K562 (cell line): Measurements from ENCODE around the gene POR. TPM values are rescaled to one million over a fixed set of nuclear protein-coding genes. Genes with fewer than 3 reads are reported as not detected.

ENCODE experiments used
- BACH1 ChIP-seq: fragments of 200-800 bp; sonication (Bioruptor generic); IDR thresholded peaks from 2 replicates; pipeline ENCODE4 v1.6.1; 2016; ENCODE audit warnings: missing genetic modification characterization, missing compliant biosample characterization
- BRCA1 ChIP-seq, 2 experiments: fragments of 450-650 bp in 1 of 2; sonication (generic) in 1 of 2; formaldehyde crosslinking in 1 of 2; IDR thresholded peaks; 2 replicates each; pipeline versions ENCODE4 v1.5.0 to v1.6.1; 2017 to 2020; ENCODE audit warnings: mild to moderate bottlenecking in 1 of 2, missing genetic modification reagents in 1 of 2
- BRD4 ChIP-seq: fragments of 200-600 bp; sonication (generic); IDR thresholded peaks from 2 replicates; pipeline ENCODE4 v1.6.1; 2017; ENCODE audit warnings: inconsistent platforms
- CBFA2T3 ChIP-seq: fragments of 450-650 bp; IDR thresholded peaks from 2 replicates; pipeline ENCODE4 v1.6.1; 2017
- CBX3 ChIP-seq, 2 experiments: IDR thresholded peaks; 1 replicate in 1 of 2; 2 replicates in 1 of 2; pipeline ENCODE4 v1.6.1; 2012; ENCODE audit warnings: inconsistent platforms in 2 of 2, low read length in 2 of 2, borderline replicate concordance in 1 of 2, control low read depth in 1 of 2
- CEBPG ChIP-seq, 3 experiments: fragments of 200-800 bp in 1 of 3; sonication (Bioruptor generic) in 1 of 3; sonication (generic) in 1 of 3; formaldehyde crosslinking in 1 of 3; IDR thresholded peaks in 2 of 3; conservative IDR thresholded peaks in 1 of 3; 2 replicates each; pipeline versions ENCODE4 v1.6.1 to v1.8.0; 2016 to 2022; ENCODE audit warnings: missing compliant biosample characterization in 2 of 3, missing genetic modification characterization in 2 of 3, mild to moderate bottlenecking in 1 of 3, missing genetic modification reagents in 1 of 3
- CHCHD3 ChIP-seq: fragments of 250-450 bp; sonication (Bioruptor Pico); IDR thresholded peaks from 2 replicates; pipeline ENCODE4 v2.1.2; 2022; ENCODE audit warnings: mild to moderate bottlenecking
- CHD4 ChIP-seq: fragments of 200-600 bp; sonication (generic); IDR thresholded peaks from 3 replicates; pipeline ENCODE4 v1.6.1; 2012; ENCODE audit warnings: low read depth, mild to moderate bottlenecking, mixed read lengths, low read length, inconsistent platforms; ENCODE audit not compliant: insufficient read depth, insufficient replicate concordance, poor library complexity, severe bottlenecking
- HDAC1 ChIP-seq, 2 experiments: fragments of 450-650 bp; IDR thresholded peaks; 2 replicates each; pipeline ENCODE4 v1.6.1; 2016 to 2017; ENCODE audit warnings: inconsistent platforms in 1 of 2, mild to moderate bottlenecking in 1 of 2, moderate library complexity in 1 of 2
- MYC ChIP-seq, 2 experiments: fragments of 250-450 bp in 1 of 2; sonication (Bioruptor Pico) in 1 of 2; IDR thresholded peaks; 2 replicates each; pipeline versions ENCODE4 v1.5.1 to v1.6.1; 2012 to 2021; ENCODE audit warnings: low read depth in 2 of 2, borderline replicate concordance in 1 of 2, improper control_type of control experiment in 1 of 2, low read length in 1 of 2, mild to moderate bottlenecking in 1 of 2, moderate library complexity in 1 of 2
- NR2F6 ChIP-seq: fragments of 450-650 bp; formaldehyde crosslinking; IDR thresholded peaks from 2 replicates; pipeline ENCODE4 v1.4.0; 2020; ENCODE audit warnings: mild to moderate bottlenecking
- POLR2AphosphoS5 ChIP-seq: IDR thresholded peaks from 2 replicates; pipeline ENCODE4 v1.6.1; 2011; ENCODE audit warnings: mild to moderate bottlenecking, low read depth, low read length, moderate library complexity; ENCODE audit not compliant: control insufficient read depth, insufficient read depth
- WHSC1 ChIP-seq: IDR thresholded peaks from one replicate; pipeline ENCODE4 v1.6.1; 2012; ENCODE audit warnings: low read length, control low read depth, inconsistent platforms
- ZNF699 ChIP-seq: fragments of 250-450 bp; sonication (Bioruptor Pico); IDR thresholded peaks from 2 replicates; pipeline ENCODE4 v1.8.0; 2021; ENCODE audit warnings: mild to moderate bottlenecking, moderate library complexity; ENCODE audit not compliant: insufficient replicate concordance
- ZNF76 ChIP-seq: fragments of 250-450 bp; sonication (Bioruptor Pico); IDR thresholded peaks from 2 replicates; pipeline ENCODE4 v1.4.0; 2020; ENCODE audit warnings: mild to moderate bottlenecking, moderate library complexity, borderline replicate concordance
- polyA plus RNA-seq, 8 experiments: library from polyadenylated mRNA; depleted of rRNA in 4 of 8; stranded (reverse) in 5 of 8; unstranded in 3 of 8; fragments of >200 nt; fragmentation: Nextera tagmentation in 2 of 8; fragmentation: Illumina TruSeq in 1 of 8; extraction: Ambion mirVana in 2 of 8; extraction: Trizol in 1 of 8; gene quantifications; 2 replicates each; pipeline versions ENCODE4 v1.2.1 to v1.2.3, GENCODE V29; 2011 to 2014; ENCODE audit warnings: inconsistent platforms in 1 of 8, missing spikeins in 1 of 8
- total RNA-seq, 7 experiments: library from RNA; depleted of rRNA in 6 of 7; stranded (reverse); fragments of >200 nt in 6 of 7; fragmentation: Illumina TruSeq in 2 of 7; extraction: Trizol in 2 of 7; gene quantifications; 2 replicates each; pipeline versions ENCODE4 v1.2.1 to v1.2.3, GENCODE V29; 2011 to 2021; ENCODE audit warnings: low replicate concordance in 1 of 7
- TF ChIP-seq, protein P1 (sequence below): sonication (generic); formaldehyde crosslinking; IDR thresholded peaks from 2 replicates; pipeline ENCODE4 v1.8.0; 2022; ENCODE audit warnings: mild to moderate bottlenecking, missing genetic modification reagents
- TF ChIP-seq, protein P2 (sequence below): sonication (generic); formaldehyde crosslinking; IDR thresholded peaks from 2 replicates; pipeline ENCODE4 v1.9.0; 2022; ENCODE audit warnings: mild to moderate bottlenecking, missing genetic modification reagents
- TF ChIP-seq, protein P3 (sequence below): sonication (generic); formaldehyde crosslinking; IDR thresholded peaks from 2 replicates; pipeline ENCODE4 v1.9.0; 2022; ENCODE audit warnings: mild to moderate bottlenecking, missing genetic modification reagents
- TF ChIP-seq, protein P4 (sequence below): sonication (generic); formaldehyde crosslinking; IDR thresholded peaks from 2 replicates; pipeline ENCODE4 v1.8.0; 2023; ENCODE audit warnings: mild to moderate bottlenecking, missing genetic modification reagents
- TF ChIP-seq, protein P5 (sequence below), 2 experiments: fragments of 450-650 bp; conservative IDR thresholded peaks; 2 replicates each; pipeline ENCODE4 v1.6.1; 2017; ENCODE audit warnings: mild to moderate bottlenecking in 2 of 2, moderate library complexity in 2 of 2

The POR gene
- total and polyA plus RNA-seq, 9 of the 15 experiments (the other 6 are each of a cell fraction or from before 2014, with no cell fraction given): 4.7 to 142 (median 40.8) TPM

DNA sequence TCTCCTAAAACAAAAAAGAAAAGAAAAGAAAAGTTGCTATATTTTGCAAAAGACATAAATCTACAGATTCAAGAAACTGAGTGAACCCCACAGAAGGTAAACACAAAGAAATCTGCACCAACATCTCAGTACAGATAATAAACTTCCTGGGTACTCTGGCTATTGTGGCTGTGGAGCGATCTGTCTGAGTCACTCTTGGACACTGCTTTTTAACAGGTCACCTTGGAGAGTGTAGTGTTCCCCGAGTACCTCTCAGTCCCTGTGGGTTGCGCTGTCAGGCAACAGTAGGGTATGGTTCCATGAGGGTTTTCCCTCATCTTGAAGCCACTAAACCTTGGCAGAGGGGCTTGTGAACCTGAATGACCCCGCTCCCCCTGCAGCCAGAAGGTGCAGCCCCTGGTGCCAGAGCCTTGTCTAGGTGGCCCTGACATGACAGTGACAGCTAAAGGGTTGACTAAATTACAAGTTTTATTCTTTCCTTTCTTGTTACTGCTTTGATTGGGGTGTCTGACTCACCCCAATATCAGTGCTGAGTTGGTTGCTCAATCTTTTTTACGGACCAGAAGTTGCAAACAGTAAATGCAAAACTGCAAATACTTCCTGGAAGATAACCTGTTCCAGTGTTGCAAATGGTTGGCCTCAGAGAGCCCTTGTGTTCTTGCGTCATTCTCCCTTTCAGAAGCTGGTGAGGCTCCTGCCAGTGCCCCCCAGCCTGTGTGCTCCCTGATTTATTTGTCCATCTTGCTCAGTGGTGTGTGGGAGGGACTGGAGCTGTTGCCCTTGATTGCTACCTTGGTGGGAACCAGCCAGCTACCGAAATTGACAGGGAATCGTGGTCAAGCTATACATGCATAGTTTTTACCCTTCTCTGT, 30.6 kb downstream of the POR start (continued):
- TF ChIP-seq CBFA2T3 (peak; percentile 3; the same call in 1 of the 2 replicates), BRD4 (no peak), POLR2AphosphoS5 (no peak), CHD4 (no peak), HDAC1 (IDR thresholded peaks at IDR 0.05) (no peak), BRCA1 (IDR thresholded peaks at IDR 0.05) (no peak), BRCA1 (CRISPR knock-in tag; IDR thresholded peaks at IDR 0.05) (no peak), CHCHD3 (CRISPR knock-in tag) (no peak), MYC (IDR thresholded peaks at IDR 0.05; ENCODE audit: low read depth, low read length) (peak; percentile 14; the same call in 1 of the 2 replicates), MYC (CRISPR knock-in tag; IDR thresholded peaks at IDR 0.05; ENCODE audit: borderline replicate concordance, low read depth) (no peak), WHSC1 (no peak), NR2F6 (CRISPR knock-in tag) (no peak), CBX3 (IDR thresholded peaks at IDR 0.05; ENCODE audit: borderline replicate concordance in 1 of 2, low read length in 2 of 2) (no peak), CEBPG (CRISPR knock-in tag; IDR thresholded peaks at IDR 0.05) (peak; percentile 76), CEBPG (tag; conservative IDR thresholded peaks at IDR 0.05 in 1 of 2, IDR thresholded peaks at IDR 0.05 in 1 of 2) (peak; percentile 96 to 97), ZNF76 (CRISPR knock-in tag) (no peak), BACH1 (tag) (peak; percentile 56; the same call in 1 of the 2 replicates), ZNF699 (CRISPR knock-in tag) (no peak)
- TF ChIP-seq, protein P1, sequence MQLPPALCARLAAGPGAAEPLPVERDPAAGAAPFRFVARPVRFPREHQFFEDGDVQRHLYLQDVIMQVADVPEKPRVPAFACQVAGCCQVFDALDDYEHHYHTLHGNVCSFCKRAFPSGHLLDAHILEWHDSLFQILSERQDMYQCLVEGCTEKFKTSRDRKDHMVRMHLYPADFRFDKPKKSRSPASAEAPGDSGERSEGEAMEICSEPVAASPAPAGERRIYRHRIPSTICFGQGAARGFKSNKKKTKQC: no peak
- TF ChIP-seq, protein P2, sequence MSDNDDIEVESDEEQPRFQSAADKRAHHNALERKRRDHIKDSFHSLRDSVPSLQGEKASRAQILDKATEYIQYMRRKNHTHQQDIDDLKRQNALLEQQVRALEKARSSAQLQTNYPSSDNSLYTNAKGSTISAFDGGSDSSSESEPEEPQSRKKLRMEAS (CRISPR knock-in tag): no peak
- TF ChIP-seq, protein P3, sequence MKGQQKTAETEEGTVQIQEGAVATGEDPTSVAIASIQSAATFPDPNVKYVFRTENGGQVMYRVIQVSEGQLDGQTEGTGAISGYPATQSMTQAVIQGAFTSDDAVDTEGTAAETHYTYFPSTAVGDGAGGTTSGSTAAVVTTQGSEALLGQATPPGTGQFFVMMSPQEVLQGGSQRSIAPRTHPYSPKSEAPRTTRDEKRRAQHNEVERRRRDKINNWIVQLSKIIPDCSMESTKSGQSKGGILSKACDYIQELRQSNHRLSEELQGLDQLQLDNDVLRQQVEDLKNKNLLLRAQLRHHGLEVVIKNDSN (CRISPR knock-in tag): no peak
- TF ChIP-seq, protein P4, sequence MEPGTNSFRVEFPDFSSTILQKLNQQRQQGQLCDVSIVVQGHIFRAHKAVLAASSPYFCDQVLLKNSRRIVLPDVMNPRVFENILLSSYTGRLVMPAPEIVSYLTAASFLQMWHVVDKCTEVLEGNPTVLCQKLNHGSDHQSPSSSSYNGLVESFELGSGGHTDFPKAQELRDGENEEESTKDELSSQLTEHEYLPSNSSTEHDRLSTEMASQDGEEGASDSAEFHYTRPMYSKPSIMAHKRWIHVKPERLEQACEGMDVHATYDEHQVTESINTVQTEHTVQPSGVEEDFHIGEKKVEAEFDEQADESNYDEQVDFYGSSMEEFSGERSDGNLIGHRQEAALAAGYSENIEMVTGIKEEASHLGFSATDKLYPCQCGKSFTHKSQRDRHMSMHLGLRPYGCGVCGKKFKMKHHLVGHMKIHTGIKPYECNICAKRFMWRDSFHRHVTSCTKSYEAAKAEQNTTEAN (CRISPR knock-in tag): no peak
- TF ChIP-seq, protein P5, sequence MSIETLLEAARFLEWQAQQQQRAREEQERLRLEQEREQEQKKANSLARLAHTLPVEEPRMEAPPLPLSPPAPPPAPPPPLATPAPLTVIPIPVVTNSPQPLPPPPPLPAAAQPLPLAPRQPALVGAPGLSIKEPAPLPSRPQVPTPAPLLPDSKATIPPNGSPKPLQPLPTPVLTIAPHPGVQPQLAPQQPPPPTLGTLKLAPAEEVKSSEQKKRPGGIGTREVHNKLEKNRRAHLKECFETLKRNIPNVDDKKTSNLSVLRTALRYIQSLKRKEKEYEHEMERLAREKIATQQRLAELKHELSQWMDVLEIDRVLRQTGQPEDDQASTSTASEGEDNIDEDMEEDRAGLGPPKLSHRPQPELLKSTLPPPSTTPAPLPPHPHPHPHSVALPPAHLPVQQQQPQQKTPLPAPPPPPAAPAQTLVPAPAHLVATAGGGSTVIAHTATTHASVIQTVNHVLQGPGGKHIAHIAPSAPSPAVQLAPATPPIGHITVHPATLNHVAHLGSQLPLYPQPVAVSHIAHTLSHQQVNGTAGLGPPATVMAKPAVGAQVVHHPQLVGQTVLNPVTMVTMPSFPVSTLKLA (conservative IDR thresholded peaks at IDR 0.05): no peak
